GM12873 (cell line): ENCODE results near the gene CYP1A2.

Experiments
- TF ChIP-seq, protein P1 (sequence below): IDR thresholded peaks from 2 replicates; pipeline ENCODE4 v1.5.1; 2012; ENCODE audit warnings: low read depth, mild to moderate bottlenecking, moderate library complexity, low read length, control low read depth; ENCODE audit not compliant: insufficient read depth; ENCODE audit errors: missing control alignments

The CYP1A2 gene

DNA sequence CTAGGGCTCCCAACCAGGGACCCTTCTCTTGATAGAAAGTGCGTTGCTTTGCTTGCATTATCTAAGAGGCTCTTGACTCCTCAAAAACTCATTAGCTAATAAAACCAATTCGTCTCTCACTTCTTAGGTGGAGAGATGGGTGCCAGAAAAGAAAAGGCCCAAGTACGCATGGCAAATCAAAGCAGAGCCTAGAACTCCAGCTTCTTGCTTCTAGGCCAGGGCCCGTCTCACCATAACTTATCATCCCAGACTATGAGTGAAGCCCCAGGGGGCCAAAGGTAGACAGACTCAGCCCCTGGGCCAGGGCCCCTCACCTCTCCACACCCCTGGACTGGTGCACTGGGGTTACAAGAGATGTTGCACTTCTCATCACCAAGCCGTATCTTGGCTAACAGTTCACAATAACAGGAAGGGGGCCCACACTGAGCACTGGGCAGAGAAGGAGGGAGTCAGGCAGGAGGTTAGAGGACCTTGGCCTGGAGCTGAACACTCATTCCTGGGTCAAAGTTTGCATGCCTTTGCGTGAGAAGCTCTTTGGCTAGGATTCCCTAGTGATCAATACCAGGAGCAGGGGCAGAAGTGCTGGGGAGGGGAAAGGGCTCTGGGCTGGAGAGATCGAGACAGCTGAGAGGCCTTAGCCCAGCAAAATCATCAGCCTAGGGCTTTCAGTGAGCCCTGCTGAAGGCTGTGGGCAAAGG lies 17.9 kb upstream of the CYP1A2 start:
- TF ChIP-seq, protein P1, sequence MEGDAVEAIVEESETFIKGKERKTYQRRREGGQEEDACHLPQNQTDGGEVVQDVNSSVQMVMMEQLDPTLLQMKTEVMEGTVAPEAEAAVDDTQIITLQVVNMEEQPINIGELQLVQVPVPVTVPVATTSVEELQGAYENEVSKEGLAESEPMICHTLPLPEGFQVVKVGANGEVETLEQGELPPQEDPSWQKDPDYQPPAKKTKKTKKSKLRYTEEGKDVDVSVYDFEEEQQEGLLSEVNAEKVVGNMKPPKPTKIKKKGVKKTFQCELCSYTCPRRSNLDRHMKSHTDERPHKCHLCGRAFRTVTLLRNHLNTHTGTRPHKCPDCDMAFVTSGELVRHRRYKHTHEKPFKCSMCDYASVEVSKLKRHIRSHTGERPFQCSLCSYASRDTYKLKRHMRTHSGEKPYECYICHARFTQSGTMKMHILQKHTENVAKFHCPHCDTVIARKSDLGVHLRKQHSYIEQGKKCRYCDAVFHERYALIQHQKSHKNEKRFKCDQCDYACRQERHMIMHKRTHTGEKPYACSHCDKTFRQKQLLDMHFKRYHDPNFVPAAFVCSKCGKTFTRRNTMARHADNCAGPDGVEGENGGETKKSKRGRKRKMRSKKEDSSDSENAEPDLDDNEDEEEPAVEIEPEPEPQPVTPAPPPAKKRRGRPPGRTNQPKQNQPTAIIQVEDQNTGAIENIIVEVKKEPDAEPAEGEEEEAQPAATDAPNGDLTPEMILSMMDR = no peak

DNA sequence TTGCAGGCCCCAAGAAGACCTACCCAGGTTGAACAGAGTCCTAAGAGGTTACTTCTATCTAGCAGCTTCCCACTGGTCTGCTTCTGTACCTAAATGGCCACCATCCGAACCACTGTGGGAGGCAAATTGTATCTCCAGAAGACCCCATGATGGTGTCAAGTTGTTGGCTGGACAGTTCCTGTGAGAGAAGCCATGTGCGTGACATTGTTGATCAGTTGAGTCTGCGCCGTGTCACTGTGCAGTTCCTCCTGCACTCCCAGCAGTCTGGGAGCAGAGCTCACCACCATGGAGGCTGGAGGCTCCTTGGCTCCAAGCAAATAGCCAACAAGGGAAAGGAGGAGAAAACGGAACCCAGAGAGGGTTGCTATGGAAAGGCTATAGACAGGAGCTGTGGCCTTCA lies 15.8 kb upstream of the CYP1A2 start:
- TF ChIP-seq, protein P1 = no peak

DNA sequence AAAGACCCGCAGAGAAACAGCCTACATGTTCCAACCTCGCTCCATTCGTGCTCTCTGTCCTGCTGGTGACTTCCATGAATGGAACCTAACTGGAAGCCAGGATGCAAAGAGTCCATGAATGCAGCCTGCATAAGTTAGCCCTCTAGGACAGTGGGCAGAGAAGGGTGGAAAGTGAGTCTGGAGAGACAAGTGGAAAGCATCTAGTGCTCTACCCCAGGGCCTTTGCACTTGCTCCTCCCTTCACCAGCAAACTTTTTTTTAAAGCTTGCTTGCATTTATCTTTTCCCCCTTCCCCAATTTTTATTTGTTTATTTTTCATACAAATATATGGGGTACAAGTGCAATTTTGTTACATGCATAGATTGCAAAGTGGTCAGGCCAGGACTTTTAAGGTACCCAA lies 15.4 kb upstream of the CYP1A2 start:
- TF ChIP-seq, protein P1 = no peak

DNA sequence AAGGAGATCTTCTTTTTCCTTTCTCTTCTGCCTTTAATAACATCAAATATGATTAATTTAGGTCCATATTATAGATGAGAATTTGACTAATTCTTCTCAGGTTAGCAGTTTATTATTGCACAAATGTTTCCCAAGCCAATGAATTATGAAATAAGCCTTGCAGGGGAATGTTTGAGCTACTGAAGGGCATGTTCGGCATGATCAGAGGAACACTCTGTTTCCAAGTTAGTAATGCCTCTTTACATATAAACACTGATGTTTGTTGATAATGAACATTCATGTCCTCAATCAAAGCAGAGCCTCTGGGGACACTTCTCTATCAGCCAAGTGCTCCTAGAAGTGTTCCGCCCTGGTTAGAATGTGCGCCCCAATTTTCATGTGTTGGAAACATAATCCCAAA lies 13.3 kb upstream of the CYP1A2 start:
- TF ChIP-seq, protein P1 = no peak

DNA sequence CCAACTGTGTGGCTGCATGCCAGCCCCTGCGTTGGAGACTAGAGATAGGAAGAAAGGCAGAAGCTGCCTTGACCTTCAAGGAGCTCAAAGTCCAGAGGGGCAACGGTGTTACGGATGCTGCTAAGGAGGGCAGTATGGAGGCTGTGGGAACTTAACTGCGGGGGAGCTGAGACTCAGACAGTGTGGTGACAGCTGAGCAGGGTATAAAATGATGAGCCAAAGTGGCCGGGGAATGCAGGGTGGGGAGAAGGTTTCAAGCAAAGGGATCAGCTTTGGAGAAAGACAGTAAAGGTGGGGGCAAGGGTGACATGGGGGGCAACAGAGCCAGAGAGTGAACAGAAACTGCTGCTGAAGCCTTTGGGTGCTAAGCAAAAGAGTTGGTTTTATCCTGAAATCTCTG lies 6.2 kb upstream of the CYP1A2 start:
- TF ChIP-seq, protein P1 = no peak

DNA sequence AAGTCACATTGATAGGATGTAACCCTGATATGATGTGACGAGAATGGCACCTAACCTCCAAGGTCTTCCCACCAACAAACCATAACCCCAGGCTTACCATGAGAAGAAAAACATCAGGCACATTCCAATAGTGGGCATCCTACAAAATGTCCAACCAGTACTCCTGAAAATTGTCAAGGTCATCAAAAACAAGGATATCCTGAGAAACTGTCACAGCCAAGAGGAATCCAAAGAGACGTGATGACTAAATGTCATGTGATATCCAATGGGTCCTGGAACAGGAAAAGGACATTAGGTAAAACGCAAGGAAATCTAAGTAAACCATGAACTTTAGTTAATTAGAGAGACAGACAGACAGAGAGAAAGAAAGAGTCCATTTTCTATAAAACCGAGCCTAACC lies 2.3 kb upstream of the CYP1A2 start:
- TF ChIP-seq, protein P1 = no peak

DNA sequence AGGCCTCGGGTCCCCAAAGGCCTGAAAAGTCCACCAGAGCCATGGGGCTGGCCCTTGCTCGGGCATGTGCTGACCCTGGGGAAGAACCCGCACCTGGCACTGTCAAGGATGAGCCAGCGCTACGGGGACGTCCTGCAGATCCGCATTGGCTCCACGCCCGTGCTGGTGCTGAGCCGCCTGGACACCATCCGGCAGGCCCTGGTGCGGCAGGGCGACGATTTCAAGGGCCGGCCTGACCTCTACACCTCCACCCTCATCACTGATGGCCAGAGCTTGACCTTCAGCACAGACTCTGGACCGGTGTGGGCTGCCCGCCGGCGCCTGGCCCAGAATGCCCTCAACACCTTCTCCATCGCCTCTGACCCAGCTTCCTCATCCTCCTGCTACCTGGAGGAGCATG lies 1.2 kb downstream of the CYP1A2 start:
- TF ChIP-seq, protein P1 = no peak
